HCT116 (cell line): ENCODE measurements around the gene LYSMD4. TPM values are rescaled to one million over a fixed set of nuclear protein-coding genes. Genes with fewer than 3 reads are reported as not detected.

Experiments
- ATAC-seq: fragments of 200-7000 bp; cut with Tn5 transposase; 2 replicates; pipeline ENCODE4 v1.9.1; 2020; ENCODE audit warnings: mild to moderate bottlenecking, moderate library complexity
- BruUV-seq: library from RNA; stranded (reverse); fragments of 400-500 nt; replicated peaks from 2 replicates; lab custom pipeline; 2021; lab: Mats Ljungman, UMichigan
- CTCF ChIA-PET: fragments of 300-600 bp; sonication (Branson Sonifier 250); formaldehyde crosslinking; loops from one replicate; lab custom pipeline; 2021; ENCODE audit warnings: antibody characterized with exemption; lab: Charles Lee
- POLR2A ChIA-PET: fragments of 300-600, 350-600 bp; sonication (Branson Sonifier 250); formaldehyde crosslinking; loops from one replicate; lab custom pipeline; 2021; ENCODE audit warnings: antibody characterized with exemption; lab: Charles Lee
- RAD21 ChIA-PET, 2 experiments: fragments of 300-600 bp; sonication (Branson Sonifier 250); formaldehyde crosslinking; loops; one replicate each; lab custom pipeline; 2023; ENCODE audit warnings: low total read pairs in 2 of 2; ENCODE audit not compliant: uncharacterized antibody in 2 of 2, unreplicated experiment in 2 of 2, low non-redundant PET in 1 of 2; lab: Charles Lee
- DNase-seq: peaks from one replicate; pipeline ENCODE4 v3.0.0-alpha.2; 2010; ENCODE audit warnings: low read depth, low spot score
- H2AFZ ChIP-seq: fragments of 200-600 bp; shearing (Covaris generic), sonication (generic); 2 replicates; pipeline ENCODE4 v1.6.1; 2017; ENCODE audit warnings: low read depth, mixed run types, mixed read lengths, antibody characterized with exemption, low read length; ENCODE audit not compliant: poor library complexity, severe bottlenecking
- H3K27ac ChIP-seq: 2 replicates; pipeline ENCODE4 v1.5.1; 2012; ENCODE audit warnings: low read depth, low read length
- H3K27me3 ChIP-seq: fragments of 200-600 bp; sonication (generic); 2 replicates; pipeline ENCODE4 v1.6.1; 2016; ENCODE audit warnings: mixed run types, low read length, mixed read lengths; ENCODE audit not compliant: insufficient read depth
- H3K36me3 ChIP-seq, 2 experiments: fragments of 200-500 bp in 1 of 2; fragments of 200-600 bp in 1 of 2; sonication (Bioruptor generic) in 1 of 2; sonication (generic) in 1 of 2; 2 replicates each; pipeline versions ENCODE4 v1.5.1 to v1.6.1; 2014 to 2016; ENCODE audit warnings: low read length in 2 of 2, inconsistent platforms in 1 of 2, mixed read lengths in 1 of 2, mixed run types in 1 of 2; ENCODE audit not compliant: insufficient read depth in 2 of 2, control insufficient read depth in 1 of 2
- H3K4me1 ChIP-seq, 2 experiments: fragments of 200-600 bp in 1 of 2; sonication (generic) in 1 of 2; 2 replicates each; pipeline versions ENCODE4 v1.5.1 to v1.6.1; 2012 to 2017; ENCODE audit warnings: low read length in 2 of 2, inconsistent platforms in 1 of 2, mild to moderate bottlenecking in 1 of 2, mixed read lengths in 1 of 2, mixed run types in 1 of 2, moderate library complexity in 1 of 2; ENCODE audit not compliant: insufficient read depth in 2 of 2, control insufficient read depth in 1 of 2
- H3K4me2 ChIP-seq: fragments of 200-600 bp; sonication (generic); 2 replicates; pipeline ENCODE4 v1.6.1; 2017; ENCODE audit warnings: mixed run types, low read length, mixed read lengths
- H3K4me3 ChIP-seq, 2 experiments: fragments of 200-600 bp in 1 of 2; sonication (generic) in 1 of 2; replicated peaks in 1 of 2; 2 replicates each; pipeline ENCODE4 v1.5.1; 2011 to 2016; ENCODE audit warnings: low read length in 2 of 2, control low read depth in 1 of 2, low read depth in 1 of 2, mild to moderate bottlenecking in 1 of 2, mixed read lengths in 1 of 2, mixed run types in 1 of 2
- H3K79me2 ChIP-seq: fragments of 200-600 bp; sonication (generic); 2 replicates; pipeline ENCODE4 v1.6.1; 2017; ENCODE audit warnings: mild to moderate bottlenecking, mixed run types, low read length, moderate library complexity, mixed read lengths; ENCODE audit not compliant: insufficient read depth
- H3K9ac ChIP-seq: fragments of 200-600 bp; sonication (generic); 2 replicates; pipeline ENCODE4 v1.6.1; 2016; ENCODE audit warnings: low read length, mixed read lengths
- H3K9me2 ChIP-seq: fragments of 200-600 bp; sonication (generic), shearing (Covaris generic); 2 replicates; pipeline ENCODE4 v1.6.1; 2017; ENCODE audit warnings: mixed run types, mild to moderate bottlenecking, moderate library complexity; ENCODE audit not compliant: insufficient read depth
- H3K9me3 ChIP-seq, 2 experiments: fragments of 200-500 bp in 1 of 2; fragments of 200-600 bp in 1 of 2; sonication (Bioruptor generic) in 1 of 2; sonication (generic) in 1 of 2; 2 replicates each; pipeline ENCODE4 v1.6.1; 2014 to 2017; ENCODE audit warnings: low read length in 2 of 2, mixed read lengths in 2 of 2, inconsistent platforms in 1 of 2, low read depth in 1 of 2, mild to moderate bottlenecking in 1 of 2, mixed run types in 1 of 2, moderate library complexity in 1 of 2; ENCODE audit not compliant: control insufficient read depth in 1 of 2, insufficient read depth in 1 of 2
- H4K20me1 ChIP-seq: fragments of 200-600 bp; sonication (generic), shearing (Covaris generic); 2 replicates; pipeline ENCODE4 v1.6.1; 2017; ENCODE audit warnings: mixed run types, mild to moderate bottlenecking, moderate library complexity; ENCODE audit not compliant: insufficient read depth
- CBX3 ChIP-seq: IDR thresholded peaks from 2 replicates; pipeline ENCODE4 v1.6.1; 2012; ENCODE audit warnings: low read depth
- EZH2 ChIP-seq: fragments of 200-600 bp; sonication (generic); IDR thresholded peaks from 2 replicates; pipeline ENCODE4 v1.6.1; 2017; ENCODE audit warnings: antibody characterized with exemption, mixed run types
- POLR2A ChIP-seq: IDR thresholded peaks from 2 replicates; pipeline ENCODE4 v1.7.0; 2011; ENCODE audit warnings: borderline replicate concordance; ENCODE audit not compliant: insufficient read depth, insufficient read length; ENCODE audit errors: extremely low read depth
- POLR2AphosphoS5 ChIP-seq: IDR thresholded peaks from 2 replicates; pipeline ENCODE4 v1.6.1; 2011; ENCODE audit warnings: mild to moderate bottlenecking, low read depth, low read length, moderate library complexity
- RAD21 ChIP-seq: IDR thresholded peaks from 2 replicates; pipeline ENCODE4 v1.6.1; 2012; ENCODE audit warnings: low read depth, mild to moderate bottlenecking
- SIN3A ChIP-seq: IDR thresholded peaks from 2 replicates; pipeline ENCODE4 v1.6.1; 2012; ENCODE audit warnings: low read depth
- SP1 ChIP-seq: IDR thresholded peaks from 2 replicates; pipeline ENCODE4 v1.6.1; 2012; ENCODE audit warnings: low read depth
- ZNF274 ChIP-seq: fragments of 200-500 bp; sonication (Bioruptor generic); IDR thresholded peaks from 2 replicates; pipeline ENCODE4 v1.6.1; 2014; ENCODE audit warnings: mild to moderate bottlenecking, low read depth, low read length, inconsistent platforms
- intact Hi-C: fragments of 100-400 bp; cut with micrococcal nuclease; formaldehyde crosslinking; loops from 2 replicates; pipeline ENCODE4 v1.10.0; 2022
- total RNA-seq: library from RNA; stranded (reverse); gene quantifications from one replicate; pipeline ENCODE4 v1.2.1, GENCODE V29; 2021; ENCODE audit not compliant: unreplicated experiment
- TF ChIP-seq, protein P1 (sequence below), 3 experiments: fragments of 200-600 bp in 1 of 3; sonication (generic) in 1 of 3; IDR thresholded peaks in 2 of 3; conservative IDR thresholded peaks in 1 of 3; 2 replicates each; pipeline ENCODE4 v1.5.1; 2012 to 2017; ENCODE audit warnings: low read depth in 2 of 3, low read length in 2 of 3, antibody characterized with exemption in 1 of 3, borderline replicate concordance in 1 of 3, control low read depth in 1 of 3, mild to moderate bottlenecking in 1 of 3, mixed read lengths in 1 of 3, mixed run types in 1 of 3, moderate library complexity in 1 of 3; ENCODE audit not compliant: insufficient read depth in 1 of 3
- TF ChIP-seq, protein P2 (sequence below): IDR thresholded peaks from 2 replicates; pipeline ENCODE4 v1.6.1; 2012

Gene LYSMD4
- total RNA-seq, 1 experiment from 2014 or later = 8.6 TPM

DNA sequence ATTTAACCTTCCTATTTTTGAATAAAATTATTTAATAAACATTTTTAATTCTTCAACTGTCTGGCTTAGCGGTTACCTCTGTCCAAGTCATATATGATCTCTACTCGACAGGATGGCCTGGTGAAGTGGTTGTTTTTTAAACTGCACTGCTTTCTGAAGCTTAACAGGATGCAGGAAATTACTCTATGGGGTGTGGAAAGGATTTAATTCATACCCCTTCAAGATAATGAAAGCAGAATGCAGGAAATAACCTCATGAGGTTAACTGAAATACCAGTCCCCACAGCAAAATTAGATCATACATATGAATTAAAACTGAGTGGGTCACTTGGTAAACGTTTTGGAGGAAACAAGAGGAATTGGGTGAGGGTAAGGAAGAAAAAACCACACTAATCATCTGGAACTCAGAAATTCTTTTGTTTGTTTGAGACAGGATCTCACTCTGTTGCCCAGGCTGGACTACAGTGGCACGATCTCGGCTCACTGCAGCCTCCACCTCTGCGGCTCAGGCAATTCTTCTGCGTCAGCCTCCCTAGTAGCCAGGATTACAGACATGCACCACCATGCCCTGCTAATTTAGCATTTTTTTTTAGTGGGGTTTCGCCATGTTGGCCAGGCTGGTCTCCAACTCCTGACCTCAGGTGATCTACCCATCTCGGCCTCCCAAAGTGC is 50.1 kb downstream of the LYSMD4 start:
- Histone ChIP-seq H3K36me3 (no peaks in the 10 kb centered on the region; a peak in 1 of 4 replicates), H3K27ac (no peak overlapping the region), H3K9ac (no peak overlapping the region), H2AFZ (no peak overlapping the region), H3K4me1 (no peaks in the 10 kb centered on the region), H3K79me2 (0 out of 2 replicates have a peak, but pooled peaks cover 7% of the 10 kb centered on the region), H3K27me3 (no peaks in the 10 kb centered on the region), H3K4me2 (no peak overlapping the region), H3K9me3 (peaks cover 0 to 5% of the 10 kb centered on the region in 2 experiments; a peak in 1 of 4 replicates), H3K4me3 (no peak overlapping the region), H4K20me1 (no peaks in the 10 kb centered on the region), H3K9me2 (no peaks in the 10 kb centered on the region)
- BruUV-seq = no TSS peak
- TF ChIP-seq RAD21 (no peak), POLR2A (no peak), ZNF274 (no peak), SP1 (no peak), EZH2 (no peak), CBX3 (no peak), POLR2AphosphoS5 (no peak), SIN3A (no peak)
- TF ChIP-seq, protein P1, sequence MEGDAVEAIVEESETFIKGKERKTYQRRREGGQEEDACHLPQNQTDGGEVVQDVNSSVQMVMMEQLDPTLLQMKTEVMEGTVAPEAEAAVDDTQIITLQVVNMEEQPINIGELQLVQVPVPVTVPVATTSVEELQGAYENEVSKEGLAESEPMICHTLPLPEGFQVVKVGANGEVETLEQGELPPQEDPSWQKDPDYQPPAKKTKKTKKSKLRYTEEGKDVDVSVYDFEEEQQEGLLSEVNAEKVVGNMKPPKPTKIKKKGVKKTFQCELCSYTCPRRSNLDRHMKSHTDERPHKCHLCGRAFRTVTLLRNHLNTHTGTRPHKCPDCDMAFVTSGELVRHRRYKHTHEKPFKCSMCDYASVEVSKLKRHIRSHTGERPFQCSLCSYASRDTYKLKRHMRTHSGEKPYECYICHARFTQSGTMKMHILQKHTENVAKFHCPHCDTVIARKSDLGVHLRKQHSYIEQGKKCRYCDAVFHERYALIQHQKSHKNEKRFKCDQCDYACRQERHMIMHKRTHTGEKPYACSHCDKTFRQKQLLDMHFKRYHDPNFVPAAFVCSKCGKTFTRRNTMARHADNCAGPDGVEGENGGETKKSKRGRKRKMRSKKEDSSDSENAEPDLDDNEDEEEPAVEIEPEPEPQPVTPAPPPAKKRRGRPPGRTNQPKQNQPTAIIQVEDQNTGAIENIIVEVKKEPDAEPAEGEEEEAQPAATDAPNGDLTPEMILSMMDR (IDR thresholded peaks at IDR 0.05 in 2 of 3, conservative IDR thresholded peaks at IDR 0.05 in 1 of 3; ENCODE audit: borderline replicate concordance in 1 of 3, insufficient read depth in 1 of 3, low read depth in 2 of 3, low read length in 2 of 3) = no peak
- TF ChIP-seq, protein P2, sequence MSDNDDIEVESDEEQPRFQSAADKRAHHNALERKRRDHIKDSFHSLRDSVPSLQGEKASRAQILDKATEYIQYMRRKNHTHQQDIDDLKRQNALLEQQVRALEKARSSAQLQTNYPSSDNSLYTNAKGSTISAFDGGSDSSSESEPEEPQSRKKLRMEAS = no peak
- POLR2A ChIA-PET = no interaction called here
- ATAC-seq (no peak), DNase-seq (no peak)
- intact Hi-C loops = no loop called here
- CTCF ChIA-PET = no interaction called here
- RAD21 ChIA-PET = no interaction called here
